Measurements from ENCODE around the gene TNPO2. TPM values are rescaled to one million over a fixed set of nuclear protein-coding genes. Genes with fewer than 3 reads are reported as not detected.

Gene TNPO2
- total RNA-seq, 1 donor from 2014 or later = 25.7 TPM

DNA sequence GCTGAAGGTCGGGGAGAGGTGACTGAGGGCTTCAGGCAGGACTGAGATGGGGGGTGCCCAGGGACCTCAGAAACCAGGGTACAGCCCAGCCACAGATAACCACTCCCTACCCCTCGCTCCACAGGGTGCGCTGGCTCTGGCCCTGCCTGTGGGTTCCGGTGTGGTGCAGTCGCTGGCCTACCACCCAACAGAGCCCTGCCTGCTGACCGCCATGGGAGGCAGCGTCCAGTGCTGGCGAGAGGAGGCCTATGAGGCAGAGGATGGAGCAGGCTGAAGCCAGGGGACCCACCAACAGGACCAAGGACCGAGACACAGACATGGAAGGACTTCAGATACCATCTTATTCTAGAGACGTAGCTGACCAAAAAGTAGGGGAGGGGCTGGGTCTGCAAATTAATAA is 48.3 kb downstream of the TNPO2 start:
- DNase-seq = no peak

DNA sequence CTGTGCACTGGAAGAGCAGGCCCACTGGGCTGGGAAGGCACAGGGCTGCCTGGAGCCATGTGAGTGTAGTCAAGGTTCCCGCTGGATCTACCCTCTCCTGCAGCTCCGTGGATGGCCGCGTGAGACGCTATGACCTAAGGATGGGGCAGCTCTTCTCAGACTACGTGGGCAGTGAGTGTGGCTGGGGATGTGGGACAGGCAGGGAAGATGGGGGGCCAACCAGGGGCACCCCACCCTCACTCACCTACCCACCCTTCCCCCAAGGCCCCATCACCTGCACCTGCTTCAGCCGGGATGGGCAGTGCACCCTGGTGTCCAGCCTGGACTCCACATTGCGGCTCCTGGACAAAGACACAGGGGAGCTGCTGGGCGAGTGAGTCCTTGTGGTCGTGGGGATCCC is 51.0 kb downstream of the TNPO2 start:
- DNase-seq = no peak

DNA sequence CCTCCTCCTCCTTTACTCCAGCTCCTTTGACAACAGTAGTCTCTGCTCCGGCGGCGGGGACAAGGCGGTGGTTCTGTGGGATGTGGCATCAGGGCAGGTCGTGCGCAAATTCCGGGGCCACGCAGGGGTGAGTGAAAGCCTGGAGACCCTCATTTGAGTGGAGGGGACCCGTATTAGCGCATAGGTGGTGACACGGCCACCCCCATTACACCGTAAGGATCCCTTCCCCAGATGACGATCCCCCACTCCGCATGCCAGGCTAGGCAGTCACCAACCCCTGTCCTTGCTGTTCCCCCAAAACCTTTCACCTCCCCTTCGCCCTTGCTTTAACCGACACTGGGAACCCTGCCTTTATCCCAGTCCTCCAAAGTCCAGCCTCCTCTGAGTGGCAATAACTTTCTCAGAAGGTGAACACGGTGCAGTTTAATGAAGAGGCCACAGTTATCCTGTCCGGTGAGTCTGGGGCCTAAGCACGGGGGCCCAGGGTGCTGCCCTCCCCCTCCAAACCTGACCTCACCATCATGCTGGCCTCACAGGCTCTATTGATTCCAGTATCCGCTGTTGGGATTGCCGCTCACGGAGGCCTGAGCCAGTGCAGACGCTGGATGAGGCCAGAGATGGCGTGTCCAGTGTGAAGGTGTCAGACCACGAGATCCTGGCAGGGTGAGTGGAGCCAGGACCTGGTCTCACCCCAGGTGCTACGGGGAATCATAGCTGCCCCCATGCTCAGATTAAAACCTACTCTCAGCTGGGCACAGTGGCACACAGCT is 53.4 kb downstream of the TNPO2 start:
- no peak for DNase-seq

DNA sequence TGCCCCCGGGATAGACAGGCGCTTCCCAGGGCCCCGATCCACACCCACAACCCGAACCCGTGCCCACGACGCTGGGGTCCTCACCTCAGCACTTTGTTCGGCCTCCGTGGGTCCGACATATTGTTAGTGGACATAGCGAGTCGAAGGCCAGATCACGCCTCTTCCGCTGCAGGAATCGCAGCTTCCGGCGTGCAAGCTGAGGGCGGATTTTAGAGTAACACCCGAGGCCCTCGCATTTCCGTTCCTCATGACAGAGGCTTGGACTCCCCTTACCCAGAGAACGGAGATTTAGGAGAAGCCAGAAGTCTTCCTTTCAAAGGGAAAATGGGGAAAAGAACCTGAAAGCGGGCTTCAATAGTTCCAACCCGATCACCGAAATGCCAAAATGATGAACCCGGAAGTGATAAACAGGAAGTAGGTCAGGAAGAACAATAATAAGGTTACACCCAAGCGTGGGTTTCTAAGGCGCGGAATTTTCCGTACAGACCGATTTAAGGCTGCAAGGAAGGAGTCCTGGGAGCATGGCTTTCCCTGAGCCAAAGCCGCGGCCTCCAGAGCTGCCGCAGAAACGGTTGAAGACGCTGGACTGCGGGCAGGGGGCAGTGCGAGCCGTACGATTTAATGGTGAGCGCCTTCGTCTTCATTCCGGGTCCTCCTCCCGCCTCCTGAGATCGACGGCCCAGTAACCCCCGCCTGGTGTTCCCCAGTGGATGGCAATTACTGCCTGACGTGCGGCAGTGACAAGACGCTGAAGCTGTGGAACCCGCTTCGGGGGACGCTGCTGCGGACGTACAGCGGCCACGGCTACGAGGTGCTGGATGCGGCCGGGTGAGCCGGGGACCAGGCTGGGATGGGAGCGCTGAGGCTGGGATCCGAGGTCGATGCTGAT is 54.2 kb downstream of the TNPO2 start:
- peak; percentile 90 for DNase-seq

DNA sequence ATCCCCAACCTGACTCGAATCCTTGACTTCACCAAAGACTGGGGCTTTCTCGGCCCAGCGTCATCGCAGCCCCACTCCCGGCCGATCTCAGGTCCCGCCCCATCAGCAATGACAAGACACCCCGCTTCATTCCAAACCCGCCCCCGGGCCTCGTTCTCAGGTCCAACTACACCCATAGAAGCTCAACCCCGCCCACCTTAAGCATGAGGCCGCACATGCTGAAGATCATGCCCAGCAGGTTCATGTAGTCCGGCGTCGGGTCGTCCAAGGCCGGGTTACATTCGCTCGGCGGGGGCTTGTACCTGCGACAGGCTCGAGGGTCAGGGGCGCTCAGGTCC is 54.8 kb downstream of the TNPO2 start:
- peak; percentile 62 for DNase-seq

DNA sequence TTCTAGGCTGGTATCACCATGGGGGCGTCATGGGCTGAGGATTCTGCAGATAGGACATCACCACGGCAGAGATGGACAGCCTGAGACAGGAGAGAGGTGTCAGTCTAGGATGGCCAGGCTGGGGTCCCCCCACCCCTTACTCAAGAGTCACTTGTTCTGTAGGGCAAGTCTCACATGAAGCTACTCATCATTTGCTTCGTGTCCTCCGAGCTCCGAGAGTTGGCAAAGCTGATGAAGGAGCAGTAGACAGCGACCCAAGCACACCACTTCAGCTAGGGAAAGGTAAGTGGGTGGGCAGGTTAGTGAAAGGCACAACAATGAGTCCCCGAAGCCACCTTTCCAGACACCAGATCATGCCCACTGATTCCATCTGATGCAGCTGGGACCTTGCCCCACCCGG is 55.4 kb downstream of the TNPO2 start:
- no peak for DNase-seq

DNA sequence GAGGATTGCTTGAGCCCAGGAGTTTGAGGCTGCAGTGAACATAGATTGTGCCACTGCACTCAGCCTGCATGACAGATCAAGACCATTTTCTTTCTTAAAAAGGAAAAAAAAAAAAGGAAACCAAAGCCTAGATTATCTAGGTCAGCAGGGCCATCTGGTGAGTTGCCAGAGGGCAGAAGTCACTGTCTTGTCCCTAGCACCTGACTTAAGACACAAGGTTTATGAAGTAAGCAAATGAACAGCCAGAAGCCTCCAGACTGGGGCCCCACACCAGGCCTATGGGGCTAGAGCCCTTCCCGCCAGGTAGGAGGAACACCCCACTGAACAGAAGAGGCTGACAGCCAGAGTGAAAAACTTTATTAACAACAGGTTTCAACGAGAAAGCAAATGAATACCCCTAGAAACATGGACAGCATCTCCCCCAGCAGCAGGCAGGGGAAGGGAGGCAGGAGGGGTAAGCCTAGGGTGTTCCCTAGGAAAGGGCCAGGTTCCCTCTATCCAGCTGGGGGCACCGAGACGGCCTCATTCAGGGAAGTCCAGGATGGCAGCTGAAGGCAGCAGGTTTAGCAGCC is 55.9 kb downstream of the TNPO2 start:
- DNase-seq = no peak

DNA sequence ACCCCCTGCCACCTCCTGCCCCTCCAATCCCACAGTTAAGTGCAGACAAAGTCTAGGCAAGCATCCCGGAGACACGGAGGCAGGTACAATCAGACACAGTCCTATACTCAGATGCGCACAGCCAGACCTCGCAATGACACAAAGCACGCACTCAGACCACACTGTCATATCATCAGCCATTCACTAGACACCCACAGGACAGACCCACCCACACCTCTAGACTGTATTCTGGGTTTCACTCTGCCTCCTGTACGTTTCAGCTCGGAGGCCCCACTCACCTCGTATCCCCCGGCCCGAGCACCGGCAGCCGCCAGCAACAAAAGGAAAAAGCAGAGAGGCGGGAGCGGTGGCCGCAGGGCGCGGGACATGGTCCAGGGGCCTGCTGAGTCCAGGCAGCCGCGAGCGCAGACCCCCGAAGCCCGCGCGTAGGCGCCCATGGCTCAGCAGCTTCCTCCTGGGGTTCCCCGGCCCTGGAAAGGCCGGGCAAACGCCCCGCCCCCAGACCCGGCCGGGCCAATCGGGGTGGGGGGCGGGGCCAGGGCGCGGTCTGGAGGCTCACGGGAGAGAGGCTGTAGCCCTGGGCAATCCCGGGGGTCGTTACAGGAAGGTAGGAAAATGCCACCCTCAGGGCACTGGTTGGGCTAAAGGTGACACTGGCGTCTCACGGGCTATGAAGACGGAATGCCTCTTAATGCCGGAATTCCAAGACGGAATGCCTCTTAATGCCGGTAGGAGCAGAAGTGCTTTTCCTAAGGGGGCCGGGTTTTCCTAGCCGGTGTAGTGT is 57.3 kb downstream of the TNPO2 start, which contains the start of the genes MAN2B1 and WDR83:
MAN2B1 (minus strand) TSS at position 478 of the 784 bp plus-strand sequence; CDS start at position 437, 41 bp downstream.
WDR83 (plus strand) TSS at position 543 of the 784 bp plus-strand sequence. CDS start 2,984 bp downstream, outside the sequence.
- DNase-seq = peak; percentile 77

DNA sequence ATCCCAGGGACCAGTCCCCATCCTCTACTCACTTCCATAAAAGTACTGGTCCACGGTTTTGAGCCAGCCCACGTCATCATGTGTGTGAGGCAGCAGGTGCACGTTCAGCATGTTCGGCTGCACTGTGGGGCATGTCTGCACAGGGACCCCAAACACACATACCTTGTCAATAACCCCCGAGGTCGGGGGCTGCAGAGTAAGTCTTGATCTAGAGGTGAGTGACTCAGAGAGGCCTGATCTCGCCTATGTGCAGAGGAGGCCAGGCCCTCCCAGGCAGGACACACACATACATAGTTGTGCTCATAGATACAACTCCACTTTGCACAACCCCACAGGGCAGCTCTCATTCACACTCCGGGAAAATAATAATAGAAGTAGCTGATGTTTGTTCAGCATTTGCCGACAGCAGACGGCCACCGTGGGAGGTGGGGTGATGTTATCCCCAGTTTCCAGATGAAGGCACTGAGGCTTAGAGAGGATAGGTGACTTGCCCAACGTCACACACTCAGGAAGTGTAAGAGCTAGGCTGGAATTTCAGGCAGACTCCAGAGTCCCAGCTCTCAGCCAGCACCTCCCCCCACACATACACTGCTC is 58.0 kb downstream of the TNPO2 start:
- peak; percentile 23 for DNase-seq

DNA sequence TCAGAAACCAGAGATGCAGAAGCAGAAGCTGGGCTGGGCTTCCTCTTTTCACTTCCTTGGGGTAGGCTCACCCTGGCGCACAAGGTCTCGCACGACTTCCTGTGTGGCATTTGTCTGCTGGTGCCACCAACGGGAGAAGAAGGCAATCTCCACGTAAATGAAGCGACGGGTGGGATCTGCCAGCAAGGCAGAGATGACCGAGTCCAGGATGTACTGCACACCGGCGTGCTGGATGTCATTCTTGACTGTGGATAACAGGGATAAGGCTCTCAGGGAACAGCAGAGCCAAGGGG is 58.5 kb downstream of the TNPO2 start:
- no peak for DNase-seq

DNA sequence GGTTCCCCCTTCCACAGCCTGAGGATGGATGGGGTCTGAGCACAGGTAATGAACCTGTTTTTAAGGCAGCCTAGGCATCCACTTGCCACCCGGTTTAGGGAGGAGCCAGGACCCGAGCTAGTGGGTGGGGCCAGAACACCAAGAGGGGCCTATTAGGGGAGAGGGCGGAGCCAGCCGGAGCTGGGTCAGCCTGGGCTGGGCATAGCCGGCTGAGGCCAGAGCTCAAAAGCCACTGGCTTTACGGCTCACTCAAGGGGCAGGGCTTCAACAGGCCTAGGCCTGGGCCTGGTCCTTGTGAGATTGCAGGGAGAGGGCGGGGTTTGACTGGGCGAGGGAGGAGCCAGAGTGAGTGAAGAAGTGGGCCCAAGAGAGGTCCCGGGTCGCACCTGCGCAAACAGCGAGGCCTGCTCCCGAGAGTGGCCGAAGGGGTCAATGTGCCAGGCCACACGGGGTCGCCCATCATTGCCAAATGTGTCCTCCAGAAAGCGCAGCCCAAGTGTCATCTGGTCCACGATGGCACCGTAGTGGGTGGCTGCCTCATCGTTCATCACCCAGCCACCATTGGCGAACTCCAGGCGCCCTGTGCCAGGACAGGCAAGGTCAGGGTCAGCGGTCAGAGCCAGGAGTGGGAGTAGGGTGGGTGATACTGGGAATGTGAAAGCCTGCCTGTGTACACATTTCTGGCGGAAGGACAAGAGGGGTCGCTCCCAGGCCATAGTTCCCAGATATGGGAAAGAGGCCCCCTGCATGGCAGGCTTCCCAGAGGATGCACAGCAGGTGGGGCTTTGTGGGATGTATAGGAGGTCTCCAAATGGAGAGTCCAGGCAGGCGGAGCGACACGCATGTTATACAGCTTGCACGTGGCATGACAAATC is 59.1 kb downstream of the TNPO2 start:
- no peak for DNase-seq

DNA sequence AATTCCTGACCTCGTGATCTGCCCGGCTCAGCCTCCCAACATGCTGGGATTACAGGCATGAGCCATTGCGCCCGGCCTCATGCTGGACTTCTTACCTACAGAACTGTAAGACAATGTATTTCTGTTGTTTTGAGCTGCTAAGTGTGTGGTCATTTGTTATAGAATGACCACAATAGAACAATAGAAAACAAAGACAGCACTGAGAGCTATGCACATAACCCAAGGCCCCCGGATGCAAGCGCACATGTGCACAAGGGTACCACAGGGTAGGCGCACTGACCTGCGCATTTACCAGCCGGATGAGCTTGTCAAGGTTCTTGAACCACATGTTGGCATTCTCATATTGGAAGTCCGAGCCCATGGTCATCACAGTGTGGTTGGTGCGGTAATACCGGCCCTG is 62.8 kb downstream of the TNPO2 start:
- DNase-seq = no peak

DNA sequence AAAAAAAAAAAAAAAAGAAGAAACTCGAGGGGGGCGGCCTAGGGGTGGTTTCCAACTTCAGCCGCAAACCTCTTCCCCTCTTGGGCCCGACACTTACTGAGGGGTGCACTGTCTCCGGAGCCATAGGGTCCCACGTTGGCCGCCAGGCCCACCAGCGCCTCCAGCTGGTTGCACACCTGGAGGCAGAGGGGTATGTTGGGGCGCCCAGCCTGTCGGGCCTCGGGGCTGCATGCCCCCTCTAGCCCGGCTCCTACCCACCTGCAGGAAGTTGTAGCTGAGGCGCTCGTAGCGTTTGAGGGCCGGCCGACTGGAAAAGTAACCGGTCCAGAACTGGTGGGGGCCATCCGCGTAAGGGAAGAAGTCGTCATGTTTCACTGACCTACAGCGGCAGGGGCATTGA is 65.8 kb downstream of the TNPO2 start:
- DNase-seq = no peak

DNA sequence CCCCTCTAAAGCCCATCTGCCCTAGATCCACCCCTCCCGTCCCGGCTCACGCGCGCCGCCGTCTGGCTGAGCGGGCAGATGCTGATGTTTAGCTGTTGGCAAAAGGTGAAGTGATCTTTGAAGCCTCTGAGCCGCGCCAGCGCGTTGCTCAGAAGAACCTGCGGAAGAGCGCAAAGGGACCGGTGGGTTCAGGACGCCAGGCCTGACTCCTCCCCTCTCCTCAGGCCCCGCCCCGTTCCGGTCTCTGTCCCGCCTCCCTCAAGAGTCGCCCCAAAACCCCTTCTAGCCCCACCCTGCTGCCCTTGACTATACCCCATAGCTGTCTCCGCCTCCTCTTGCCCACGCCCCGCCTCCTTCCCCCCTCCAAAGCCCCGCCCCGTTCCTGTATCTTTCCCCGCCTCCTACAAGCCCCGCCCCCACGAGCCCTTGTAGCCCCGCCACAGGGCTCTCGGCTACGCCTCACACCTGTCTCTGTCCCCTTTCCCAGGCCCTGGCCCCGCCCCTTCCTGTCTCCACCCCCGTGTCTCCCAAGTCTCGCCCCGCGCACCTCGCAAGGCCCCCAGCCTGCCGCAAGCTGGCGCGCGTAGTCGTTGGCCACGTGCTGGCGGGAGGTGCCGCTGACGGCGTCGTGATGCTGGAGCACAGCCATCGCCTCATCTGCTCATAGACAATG is 66.7 kb downstream of the TNPO2 start:
- DNase-seq = no peak

DNA sequence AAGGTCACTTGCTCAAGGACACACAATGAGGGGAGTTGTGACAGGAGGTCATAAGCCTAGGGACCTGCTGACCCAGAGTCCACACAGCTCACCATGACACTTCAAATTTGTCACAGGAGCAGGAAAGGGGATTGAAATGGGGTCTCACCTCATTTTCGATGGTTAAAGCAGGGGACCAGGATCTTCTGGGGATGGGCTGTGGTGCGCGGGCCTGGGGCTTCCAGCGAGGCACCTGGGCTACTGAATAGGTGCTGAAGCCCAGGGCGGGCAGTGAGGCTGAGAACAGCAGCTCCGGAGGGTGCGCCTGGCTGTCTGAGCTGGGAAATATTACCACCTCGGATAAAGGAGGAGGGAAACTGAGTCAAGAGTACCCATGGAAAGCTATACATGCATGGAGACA is 68.2 kb downstream of the TNPO2 start:
- no peak for DNase-seq

DNA sequence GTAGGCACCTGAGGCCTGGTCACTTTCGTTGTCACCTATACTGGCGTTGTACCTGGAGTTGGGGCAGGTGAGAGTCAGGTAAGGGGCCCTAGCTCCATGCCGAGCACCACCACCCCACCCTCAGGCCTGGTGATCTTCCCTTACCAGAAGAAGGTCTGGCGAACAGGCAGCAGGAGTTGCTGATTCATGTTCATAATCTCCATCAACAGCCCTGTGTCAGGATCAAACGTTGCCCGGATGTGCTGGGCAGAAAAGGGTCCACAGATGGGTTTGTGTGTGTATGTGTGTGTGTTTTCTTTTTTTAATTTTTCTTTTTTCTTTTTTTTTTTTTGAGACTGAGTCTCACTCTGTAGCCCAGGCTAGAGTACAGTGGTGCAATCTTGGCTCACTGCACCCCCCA is 71.5 kb downstream of the TNPO2 start:
- DNase-seq = no peak

DNA sequence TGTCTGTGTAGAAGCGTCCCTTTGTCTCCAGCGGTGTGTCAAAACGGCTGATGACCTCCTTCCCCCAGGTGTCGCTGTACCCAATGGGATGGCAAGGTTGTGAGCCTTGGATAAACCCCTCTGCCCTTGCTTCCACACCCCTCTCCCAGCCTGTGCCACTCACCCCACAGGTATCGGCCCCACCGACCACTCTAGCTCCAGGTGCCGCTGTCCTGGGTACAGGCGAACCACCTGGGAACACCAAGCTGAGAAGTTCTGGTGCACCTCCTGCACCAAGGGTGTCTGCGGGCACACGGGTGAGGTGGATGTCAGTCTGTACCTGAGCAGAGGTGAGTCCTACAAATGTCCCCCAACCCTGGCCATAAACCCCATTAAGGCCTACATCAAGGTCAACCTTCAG is 73.8 kb downstream of the TNPO2 start:
- no peak for DNase-seq
